H1 (cell line): ENCODE results near the gene TPSAB1. TPM values are rescaled to one million over a fixed set of nuclear protein-coding genes. Genes with fewer than 3 reads are reported as not detected.
A peak's percentile ranks its signal among the peaks of the same experiment; 100 is the strongest.

ENCODE experiments used
- CTCF ChIA-PET: fragments of 300-600 bp; sonication (Branson Sonifier 250); formaldehyde crosslinking; loops from one replicate; lab custom pipeline; 2021; ENCODE audit not compliant: partially characterized antibody; lab: Charles Lee
- POLR2A ChIA-PET: fragments of 300-600 bp; sonication (Branson Sonifier 250); formaldehyde crosslinking; loops from one replicate; lab custom pipeline; 2021; ENCODE audit warnings: inconsistent platforms; ENCODE audit not compliant: partially characterized antibody; lab: Charles Lee
- DNase-seq, 2 experiments: peaks; one replicate each; pipeline versions ENCODE4 v3.0.0 to v3.0.0-alpha.2; 2010 to 2022; ENCODE audit warnings: low spot score in 2 of 2, low read depth in 1 of 2, mixed read lengths in 1 of 2
- FAIRE-seq: peaks from 2 replicates; lab custom pipeline; 2011; peaks lifted over from hg19 to GRCh38; lab: Jason Lieb, UNC
- H2AFZ ChIP-seq: 2 replicates; pipeline ENCODE4 v1.8.1; 2012; ENCODE audit warnings: low read length, inconsistent platforms
- H2AK5ac ChIP-seq: 2 replicates; pipeline ENCODE4 v1.6.1; 2013; ENCODE audit warnings: low read depth, low read length
- H2BK120ac ChIP-seq: replicated peaks from 2 replicates; pipeline ENCODE3; 2013; ENCODE audit warnings: low read depth, low read length, inconsistent platforms
- H2BK12ac ChIP-seq: 2 replicates; pipeline ENCODE4 v1.6.1; 2013; ENCODE audit warnings: low read depth, low read length
- H2BK15ac ChIP-seq: 2 replicates; pipeline ENCODE4 v1.6.1; 2013; ENCODE audit warnings: low read length
- H2BK20ac ChIP-seq: 2 replicates; pipeline ENCODE4 v1.6.1; 2013; ENCODE audit warnings: low read length
- H2BK5ac ChIP-seq: 2 replicates; pipeline ENCODE4 v1.6.1; 2013; ENCODE audit warnings: low read depth, low read length
- H3K14ac ChIP-seq: 2 replicates; pipeline ENCODE4 v1.6.1; 2013; ENCODE audit warnings: inconsistent platforms; ENCODE audit not compliant: insufficient read length
- H3K18ac ChIP-seq: 2 replicates; pipeline ENCODE4 v1.6.1; 2013; ENCODE audit warnings: low read length; ENCODE audit errors: extremely low read depth
- H3K23ac ChIP-seq: 2 replicates; pipeline ENCODE4 v1.6.1; 2013; ENCODE audit warnings: inconsistent platforms; ENCODE audit not compliant: insufficient read length
- H3K23me2 ChIP-seq: 2 replicates; pipeline ENCODE4 v1.6.1; 2013; ENCODE audit warnings: low read depth, low read length
- H3K27ac ChIP-seq: 2 replicates; pipeline ENCODE4 v1.6.1; 2011; ENCODE audit warnings: low read depth, low read length, inconsistent platforms
- H3K27me3 ChIP-seq, 4 experiments: replicated peaks in 1 of 4; 1 replicate in 1 of 4; 2 replicates in 3 of 4; pipeline versions ENCODE4 v1.6.1 to v1.8.1; 2011 to 2013; ENCODE audit warnings: low read length in 3 of 4, mild to moderate bottlenecking in 3 of 4, inconsistent platforms in 2 of 4, mixed read lengths in 2 of 4, moderate library complexity in 1 of 4; ENCODE audit not compliant: control insufficient read depth in 3 of 4, insufficient read depth in 3 of 4; ENCODE audit errors: extremely low read depth in 1 of 4
- H3K36me3 ChIP-seq, 4 experiments: 2 replicates each; pipeline versions ENCODE4 v1.6.1 to v1.8.1; 2011 to 2013; ENCODE audit warnings: mild to moderate bottlenecking in 4 of 4, low read length in 3 of 4, moderate library complexity in 2 of 4, control low read depth in 1 of 4, inconsistent platforms in 1 of 4; ENCODE audit not compliant: insufficient read depth in 4 of 4, control insufficient read depth in 2 of 4
- H3K4ac ChIP-seq: replicated peaks from 2 replicates; pipeline ENCODE3; 2013; ENCODE audit warnings: low read length, low read depth, mixed read lengths, inconsistent platforms; ENCODE audit not compliant: insufficient read length
- H3K4me1 ChIP-seq, 4 experiments: replicated peaks in 1 of 4; 1 replicate in 1 of 4; 2 replicates in 3 of 4; pipeline versions ENCODE4 v1.6.1 to v1.8.1; 2011 to 2013; ENCODE audit warnings: low read length in 3 of 4, inconsistent platforms in 2 of 4, mixed read lengths in 1 of 4; ENCODE audit not compliant: insufficient read depth in 4 of 4, control insufficient read depth in 3 of 4
- H3K4me2 ChIP-seq, 2 experiments: 2 replicates each; pipeline versions ENCODE4 v1.6.1 to v1.8.1; 2011 to 2013; ENCODE audit warnings: low read depth in 2 of 2, low read length in 2 of 2, control low read depth in 1 of 2, inconsistent platforms in 1 of 2, mild to moderate bottlenecking in 1 of 2; ENCODE audit not compliant: insufficient read depth in 1 of 2
- H3K4me3 ChIP-seq, 4 experiments: fragments of 200-600, 300-600 bp in 1 of 4; sonication (generic), shearing (Covaris generic), sonication (Bioruptor Twin) in 1 of 4; 2 replicates each; pipeline versions ENCODE4 v1.5.1 to v1.8.1; 2011 to 2016; ENCODE audit warnings: low read length in 4 of 4, low read depth in 3 of 4, control low read depth in 2 of 4, inconsistent platforms in 2 of 4, mild to moderate bottlenecking in 2 of 4, mixed read lengths in 1 of 4, moderate library complexity in 1 of 4; ENCODE audit not compliant: insufficient read depth in 2 of 4; ENCODE audit errors: extremely low read depth in 1 of 4
- H3K56ac ChIP-seq: replicated peaks from 2 replicates; pipeline ENCODE3; 2013; ENCODE audit warnings: low read depth, mild to moderate bottlenecking, mixed read lengths, low read length, inconsistent platforms; ENCODE audit not compliant: insufficient read length
- H3K79me1 ChIP-seq: 2 replicates; pipeline ENCODE4 v1.6.1; 2013; ENCODE audit warnings: low read depth, low read length, control low read depth
- H3K79me2 ChIP-seq, 2 experiments: 2 replicates each; pipeline versions ENCODE4 v1.6.1 to v1.8.1; 2012 to 2013; ENCODE audit warnings: low read length in 2 of 2, mild to moderate bottlenecking in 2 of 2, inconsistent platforms in 1 of 2; ENCODE audit not compliant: insufficient read depth in 2 of 2, control insufficient read depth in 1 of 2
- H3K9ac ChIP-seq, 4 experiments: replicated peaks in 1 of 4; 1 replicate in 1 of 4; 2 replicates in 3 of 4; pipeline versions ENCODE4 v1.6.1 to v1.8.1; 2011 to 2013; ENCODE audit warnings: low read depth in 3 of 4, low read length in 3 of 4, control low read depth in 2 of 4, mild to moderate bottlenecking in 2 of 4, moderate library complexity in 2 of 4, inconsistent platforms in 1 of 4; ENCODE audit errors: extremely low read depth in 1 of 4
- H3K9me3 ChIP-seq, 2 experiments: 2 replicates each; pipeline versions ENCODE4 v1.6.1 to v1.8.1; 2012 to 2013; ENCODE audit warnings: mild to moderate bottlenecking in 2 of 2, moderate library complexity in 2 of 2, control low read depth in 1 of 2, inconsistent platforms in 1 of 2, low read depth in 1 of 2, low read length in 1 of 2, mixed read lengths in 1 of 2; ENCODE audit not compliant: insufficient read depth in 2 of 2
- H4K20me1 ChIP-seq, 2 experiments: replicated peaks in 1 of 2; 2 replicates each; pipeline versions ENCODE3 to v1.8.1; 2011 to 2013; ENCODE audit warnings: inconsistent platforms in 2 of 2, low read length in 2 of 2, mild to moderate bottlenecking in 1 of 2; ENCODE audit not compliant: insufficient read depth in 2 of 2, control insufficient read depth in 1 of 2
- H4K5ac ChIP-seq: 2 replicates; pipeline ENCODE4 v1.6.1; 2013; ENCODE audit warnings: low read length, low read depth, mixed read lengths, inconsistent platforms; ENCODE audit not compliant: insufficient read length
- H4K8ac ChIP-seq: 2 replicates; pipeline ENCODE4 v1.8.0; 2013; ENCODE audit warnings: mild to moderate bottlenecking, moderate library complexity, low read length, inconsistent platforms; ENCODE audit not compliant: insufficient read depth; ENCODE audit errors: extremely low read depth
- H4K91ac ChIP-seq: replicated peaks from 2 replicates; pipeline ENCODE3; 2013; ENCODE audit warnings: low read length, mixed read lengths, inconsistent platforms; ENCODE audit not compliant: insufficient read length
- HDAC2 ChIP-seq, 2 experiments: fragments of 300-600 bp in 1 of 2; sonication (generic) in 1 of 2; IDR thresholded peaks; 2 replicates each; pipeline ENCODE4 v1.6.1; 2011 to 2012; ENCODE audit warnings: low read depth in 2 of 2, low read length in 2 of 2, mild to moderate bottlenecking in 2 of 2, moderate library complexity in 2 of 2, borderline replicate concordance in 1 of 2, inconsistent platforms in 1 of 2
- RBBP5 ChIP-seq: IDR thresholded peaks from 2 replicates; pipeline ENCODE4 v1.7.1; 2012; ENCODE audit warnings: low read depth, mild to moderate bottlenecking, inconsistent platforms, low read length, moderate library complexity, borderline replicate concordance
- RFX5 ChIP-seq: IDR thresholded peaks from 2 replicates; pipeline ENCODE4 v1.6.1; 2011; ENCODE audit warnings: low read depth, low read length, improper control_type of control experiment, borderline replicate concordance
- WGBS, 2 experiments: shearing (Covaris generic) in 1 of 2; methylation state at CpG; one replicate each; pipeline versions ENCODE4 v1.1.6 to v1.1.7; 2013 to 2015; ENCODE audit warnings: low lambda C conversion rate in 2 of 2, mixed read lengths in 2 of 2, inconsistent platforms in 1 of 2, low coverage in 1 of 2, missing lambda C conversion rate in 1 of 2; ENCODE audit not compliant: insufficient replicate concordance in 2 of 2, insufficient coverage in 1 of 2, insufficient read length in 1 of 2; ENCODE audit errors: extremely low coverage in 1 of 2, missing lambda C conversion rate in 1 of 2; 5-methylcytosine and 5-hydroxymethylcytosine counted together
- polyA plus RNA-seq, 7 experiments: library from polyadenylated mRNA; depleted of rRNA in 3 of 7; stranded (reverse) in 5 of 7; unstranded in 2 of 7; fragments of >200 nt in 5 of 7; fragments of 200-250 nt in 2 of 7; gene quantifications; 1 replicate in 5 of 7; 2 replicates in 1 of 7; 4 replicates in 1 of 7; pipeline versions ENCODE4 v1.2.1 to v1.2.3, GENCODE V29; 2011 to 2013; ENCODE audit warnings: missing spikeins in 2 of 7, mixed read lengths in 2 of 7
- total RNA-seq: library from RNA; stranded (reverse); fragmentation: NEBNext Ultra II Directional; extraction: Animal tissue kit (Norgen Biotek cat#: 25700); gene quantifications from 2 replicates; pipeline ENCODE4 v1.2.1, GENCODE V29; 2021
- TF ChIP-seq, protein P1 (sequence below): IDR thresholded peaks from 2 replicates; pipeline ENCODE4 v1.6.1; 2012; ENCODE audit warnings: inconsistent platforms

Gene TPSAB1
- total and polyA plus RNA-seq, 2 of the 8 experiments (the other 6 are each of a cell fraction or from before 2014, with no cell fraction given) = 0.09 TPM; not detected in 1

DNA sequence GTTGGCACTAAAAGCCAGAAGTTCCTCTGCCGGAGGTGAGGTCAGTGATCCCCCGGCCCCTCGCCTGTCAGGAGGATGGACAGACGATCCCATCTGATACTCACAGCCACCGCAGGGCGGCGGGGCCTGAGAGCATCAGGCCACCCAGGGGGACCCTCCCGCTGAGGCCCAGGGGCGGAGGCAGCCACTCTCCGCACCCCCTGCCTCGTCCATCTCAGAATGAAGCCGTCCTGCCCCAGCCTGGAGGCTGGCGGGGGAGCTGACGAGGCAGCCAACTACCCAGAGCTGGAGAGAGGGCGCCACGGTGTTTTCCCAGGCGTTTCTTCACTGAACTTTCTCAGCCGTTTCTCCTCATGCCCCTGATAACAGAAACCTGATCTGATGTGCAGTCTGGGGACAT, 38.0 kb downstream of the TPSAB1 start:
- Histone ChIP-seq H4K20me1 (no peaks in the 10 kb centered on the region), H4K5ac (no peak overlapping the region), H2BK12ac (no peak overlapping the region), H2BK120ac (no peak overlapping the region), H3K27me3 (0 out of 7 replicates have a peak, but pooled peaks cover 0 to 2% (median 0%) of the 10 kb centered on the region in 4 experiments), H2BK5ac (no peak overlapping the region), H4K8ac (no peak overlapping the region; the same call in 1 of the 2 replicates), H3K9ac (no peak overlapping the region; a peak in 1 of 7 replicates), H2BK15ac (no peak overlapping the region), H3K18ac (no peak overlapping the region), H2BK20ac (no peak overlapping the region), H3K79me2 (no peaks in the 10 kb centered on the region), H3K4me3 (no peak overlapping the region), H4K91ac (no peak overlapping the region), H3K23me2 (no peaks in the 10 kb centered on the region), H3K14ac (no peak overlapping the region), H2AFZ (no peak overlapping the region), H3K27ac (no peak overlapping the region), H3K9me3 (no peaks in the 10 kb centered on the region), H3K79me1 (no peaks in the 10 kb centered on the region), H3K56ac (no peak overlapping the region), H3K23ac (no peak overlapping the region), H3K4me2 (0 out of 4 replicates have a peak overlapping the region, but pooled peaks of 1 of the 2 experiments have one; percentile 21), H3K36me3 (no peaks in the 10 kb centered on the region), H3K4ac (no peak overlapping the region), H3K4me1 (peaks cover 0 to 14% (median 10%) of the 10 kb centered on the region in 4 experiments; a peak in 6 of 7 replicates), H2AK5ac (no peak overlapping the region)
- ChIA-PET CTCF (interaction anchor here (0.5 to 2.0 kb wide), 5 partner anchors 8 to 978 kb away, joined by 3 to 6 read pairs (median 4); no protein-coding TSS in a partner anchor), POLR2A (interaction anchor here (0.8 to 1.5 kb wide), 4 partner anchors 11 to 477 kb away, joined by 3 to 4 read pairs (median 3); partner anchors contain the start of gene UBE2I)
- TF ChIP-seq, protein P1, sequence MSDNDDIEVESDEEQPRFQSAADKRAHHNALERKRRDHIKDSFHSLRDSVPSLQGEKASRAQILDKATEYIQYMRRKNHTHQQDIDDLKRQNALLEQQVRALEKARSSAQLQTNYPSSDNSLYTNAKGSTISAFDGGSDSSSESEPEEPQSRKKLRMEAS = 0 out of 2 replicates have a peak, but pooled peaks have one; percentile 3
- TF ChIP-seq RBBP5 = no peak
- no peak for TF ChIP-seq HDAC2 (IDR thresholded peaks at IDR 0.05; ENCODE audit: borderline replicate concordance in 1 of 2, low read depth in 2 of 2, low read length in 2 of 2)
- no peak for TF ChIP-seq RFX5
- no peak for FAIRE-seq
- 57% methylated on average over 18 of the region's 18 CpGs; no CpG with 5 or more reads in 1 of the 2 experiments for WGBS, 2 experiments
- no peak for DNase-seq
